Lower lobe of right lung (tissue), 2 donors: Measurements from ENCODE around the gene HNRNPH2. TPM values are rescaled to one million over a fixed set of nuclear protein-coding genes. Genes with fewer than 3 reads are reported as not detected.
A peak's percentile ranks its signal among the peaks of the same experiment; 100 is the strongest.

Source experiments
- ATAC-seq, 2 donors: fragments of 200-7000 bp; cut with Tn5 transposase; one replicate each; pipeline ENCODE4 v1.9.1; 2020 to 2022; ENCODE audit warnings: mild to moderate bottlenecking in 2 of 2, moderate library complexity in 2 of 2
- DNase-seq: peaks from one replicate; pipeline ENCODE4 v3.0.0-alpha.2; 2020
- H3K27ac ChIP-seq: fragments of 200-600 bp; one replicate; pipeline ENCODE4 v1.8.0; 2022
- H3K27me3 ChIP-seq: fragments of 200-600 bp; one replicate; pipeline ENCODE4 v1.8.0; 2022; ENCODE audit warnings: low read depth
- H3K36me3 ChIP-seq: fragments of 200-600 bp; one replicate; pipeline ENCODE4 v1.8.0; 2022; ENCODE audit warnings: mild to moderate bottlenecking
- H3K4me1 ChIP-seq: fragments of 200-600 bp; one replicate; pipeline ENCODE4 v1.8.0; 2022
- H3K4me3 ChIP-seq: fragments of 200-600 bp; one replicate; pipeline ENCODE4 v1.8.0; 2022; ENCODE audit warnings: mild to moderate bottlenecking
- H3K9me3 ChIP-seq: fragments of 200-600 bp; one replicate; pipeline ENCODE4 v1.8.0; 2022
- CTCF ChIP-seq: fragments of 200-600 bp; IDR thresholded peaks from one replicate; pipeline ENCODE4 v1.8.0; 2022; ENCODE audit warnings: antibody characterized with exemption, mild to moderate bottlenecking
- intact Hi-C: fragments of 100-400 bp; cut with DNase I; formaldehyde crosslinking; loops from one replicate; pipeline ENCODE4 v1.11.0; 2022
- total RNA-seq: library from RNA; stranded (reverse); fragmentation: NEBNext Ultra II Directional; extraction: Animal tissue kit (Norgen Biotek cat#: 25700); gene quantifications from one replicate; pipeline ENCODE4 v1.2.1, GENCODE V29; 2021
- donor health status: DM: no; HTN: yes; CAD: no; lungs with severe emphysema.

The HNRNPH2 gene
- total RNA-seq, 1 donor from 2014 or later, result 62.1 TPM

GRCh38 chrX:101390664-101391525, 17.1 kb upstream of the HNRNPH2 start, which contains the start of gene RPL36A:
Gene RPL36A, plus strand, starts transcription at chrX:101391011. Its CDS starts 33 bp downstream, at chrX:101391044.
- Histone ChIP-seq H3K27ac (peak within 1 kb of the TSS; percentile 69), H3K9me3 (no peaks in the 10 kb centered on the region), H3K36me3 (peaks cover 23% of the 10 kb centered on the region), H3K4me3 (peak within 1 kb of the TSS; percentile 64), H3K27me3 (no peaks in the 10 kb centered on the region), H3K4me1 (no peaks in the 10 kb centered on the region)
- ATAC-seq, result peak; percentile 98
- peak; percentile 91 for DNase-seq
- intact Hi-C loops, result no loop called here
- TF ChIP-seq CTCF, result peak; percentile 65

- TF ChIP-seq CTCF, result no peak
- Histone ChIP-seq H3K4me3 (peak overlapping the region; percentile 64), H3K27me3 (no peaks in the 10 kb centered on the region), H3K36me3 (peaks cover 23% of the 10 kb centered on the region), H3K4me1 (no peaks in the 10 kb centered on the region), H3K9me3 (no peaks in the 10 kb centered on the region), H3K27ac (no peak overlapping the region)
- intact Hi-C loops, result no loop called here
- DNase-seq (no peak), ATAC-seq (no peak)
Observed at GRCh38 chrX:101391831-101392230, 16.2 kb upstream of the HNRNPH2 start.

DNA sequence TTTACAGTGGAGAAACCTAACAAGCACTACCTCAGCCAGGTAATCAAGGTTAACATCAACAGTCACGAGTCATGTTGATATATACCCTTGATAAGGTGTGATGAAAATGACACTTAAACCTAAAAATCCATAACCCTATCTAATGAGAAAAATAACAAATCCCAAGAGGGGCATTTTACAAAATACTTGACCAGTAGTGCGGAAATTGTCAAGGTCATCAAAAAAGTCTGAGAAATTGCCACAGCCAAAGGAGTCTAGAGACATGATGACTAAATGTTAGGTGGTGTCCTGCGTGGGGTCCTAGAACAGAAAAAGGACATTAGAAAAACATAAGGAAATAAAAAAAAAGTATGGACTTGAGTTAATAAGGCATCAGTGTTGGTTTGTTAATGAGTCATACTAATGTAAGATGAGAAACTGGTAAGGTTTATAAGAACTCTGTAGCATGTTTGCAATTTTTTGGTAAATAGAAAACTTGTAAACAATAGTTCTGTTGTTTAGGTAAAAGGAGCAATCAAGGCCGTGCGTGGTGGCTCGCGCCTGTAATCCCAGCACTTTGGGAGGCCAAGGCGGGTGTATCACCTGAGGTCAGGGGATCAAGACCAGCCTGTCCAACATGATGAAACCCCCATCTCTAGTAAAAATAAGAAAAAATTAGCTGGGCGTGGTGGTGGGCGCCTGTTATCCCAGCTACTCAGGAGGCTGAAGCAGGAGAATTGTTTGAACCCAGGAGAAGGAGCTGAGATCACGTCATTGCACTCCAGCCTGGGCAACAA, 14.3 kb upstream of the HNRNPH2 start:
- DNase-seq (no peak), ATAC-seq (no peak)
- Histone ChIP-seq H3K27ac (no peak overlapping the region), H3K36me3 (peaks cover 23% of the 10 kb centered on the region), H3K27me3 (no peaks in the 10 kb centered on the region), H3K4me3 (no peak overlapping the region), H3K9me3 (no peaks in the 10 kb centered on the region), H3K4me1 (no peaks in the 10 kb centered on the region)
- TF ChIP-seq CTCF, result no peak
- intact Hi-C loops, result no loop called here

DNA sequence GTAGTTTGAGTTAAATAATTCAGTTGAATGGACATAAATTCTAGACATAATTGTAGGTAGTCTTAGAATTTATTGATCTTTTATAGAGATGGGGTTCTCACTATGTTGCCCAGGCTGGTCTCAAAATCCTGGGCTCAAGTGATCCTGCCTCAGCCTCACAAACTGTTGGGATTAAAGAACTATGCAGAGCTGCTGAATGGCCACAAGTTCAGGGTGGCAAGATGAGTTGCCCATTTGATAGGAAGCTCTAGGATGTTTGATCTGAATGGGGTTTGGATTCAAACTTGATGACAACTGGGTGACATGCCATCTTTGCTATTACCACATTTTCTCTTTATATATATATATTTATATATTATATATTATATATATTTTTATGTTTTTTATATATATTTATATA, 13.7 kb upstream of the HNRNPH2 start:
- Histone ChIP-seq H3K27me3 (no peaks in the 10 kb centered on the region), H3K4me3 (no peak overlapping the region), H3K4me1 (no peaks in the 10 kb centered on the region), H3K36me3 (peaks cover 23% of the 10 kb centered on the region), H3K27ac (no peak overlapping the region), H3K9me3 (no peaks in the 10 kb centered on the region)
- DNase-seq (no peak), ATAC-seq (no peak)
- intact Hi-C loops, result no loop called here
- TF ChIP-seq CTCF, result no peak

DNA sequence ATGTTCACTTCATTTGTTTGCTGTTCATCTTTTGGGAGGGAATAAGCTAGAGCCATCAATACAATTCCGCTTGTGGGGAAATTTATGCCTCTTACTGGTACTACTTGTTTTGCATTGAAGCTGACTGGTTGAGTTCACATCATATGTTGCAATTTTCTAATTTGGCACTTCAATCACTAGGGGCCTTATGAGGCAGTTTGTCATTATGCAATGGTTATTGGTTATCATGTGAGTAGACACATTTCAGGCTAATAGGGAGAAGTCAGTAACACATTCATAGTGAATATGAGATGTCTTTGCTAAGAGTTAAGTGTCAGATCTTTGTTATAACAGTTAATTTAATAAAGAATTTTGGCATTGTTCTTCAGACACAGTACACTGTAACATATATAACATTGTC, 12.2 kb upstream of the HNRNPH2 start:
- TF ChIP-seq CTCF, result no peak
- Histone ChIP-seq H3K36me3 (peaks cover 27% of the 10 kb centered on the region), H3K4me3 (no peak overlapping the region), H3K4me1 (no peaks in the 10 kb centered on the region), H3K27ac (no peak overlapping the region), H3K9me3 (no peaks in the 10 kb centered on the region), H3K27me3 (no peaks in the 10 kb centered on the region)
- intact Hi-C loops, result no loop called here
- DNase-seq (no peak), ATAC-seq (no peak)
